ENCODE results near the gene NCBP2. TPM values are rescaled to one million over a fixed set of nuclear protein-coding genes. Genes with fewer than 3 reads are reported as not detected.

Gene NCBP2
- total RNA-seq, result 50.1 and 68.9 TPM in 2 replicates

GRCh38 chr3:196942226-196942914, at the start of gene NCBP2:
Gene NCBP2 (minus strand): TSS chr3:196942528. CDS start chr3:196942503, 25 bp downstream.

GRCh38 chr3:196968233-196969133, 26.2 kb upstream of the NCBP2 start, which contains the start of gene PIGZ:
Gene PIGZ (minus strand): TSS chr3:196968833. CDS start chr3:196952031, 16,802 bp downstream.

Other genes with a start within 250 kb of the NCBP2 start
- gene CEP19, start 230.3 kb downstream of the NCBP2 start, total RNA-seq, result 2.5 and 3.8 TPM in 2 replicates
- 6.5 and 7.7 TPM in 2 replicates for gene PIGX, start 230.2 kb downstream of the NCBP2 start, total RNA-seq
- 23.5 and 43.5 TPM in 2 replicates for gene PAK2, start 202.7 kb downstream of the NCBP2 start, total RNA-seq
- 28.7 and 33.7 TPM in 2 replicates for gene SENP5, start 74.6 kb downstream of the NCBP2 start, total RNA-seq
- 1.3 TPM in 2 replicates for gene PIGZ, start 26.3 kb upstream of the NCBP2 start, total RNA-seq
- gene MELTF, start 87.3 kb upstream of the NCBP2 start, total RNA-seq, result 7.7 and 11.2 TPM in 2 replicates